Left lobe of liver (tissue), 2 donors: ENCODE data around the gene MAP3K3. TPM values are rescaled to one million over a fixed set of nuclear protein-coding genes. Genes with fewer than 3 reads are reported as not detected.
"Not testable (repeated sequence)": the region's sequence is repeated elsewhere in the genome, so short reads cannot be mapped to it uniquely, and the experiment has no call there.

Source experiments
- ATAC-seq: fragments of 200-7000 bp; cut with Tn5 transposase; one replicate; pipeline ENCODE4 v1.9.1; 2020; ENCODE audit warnings: mild to moderate bottlenecking, moderate library complexity
- DNase-seq: peaks from one replicate; pipeline ENCODE4 v3.0.0-alpha.2; 2020; ENCODE audit warnings: low spot score
- total RNA-seq: library from RNA; stranded (reverse); gene quantifications from one replicate; pipeline ENCODE4 v1.2.1, GENCODE V29; 2021
- donor health status: DM: no; HTN: no; CAD: no; lungs with moderate emphysema.
- donor health status: DM: no; HTN: yes; CAD: no.

Gene MAP3K3
- total RNA-seq, 1 donor from 2014 or later = 11.6 TPM

DNA sequence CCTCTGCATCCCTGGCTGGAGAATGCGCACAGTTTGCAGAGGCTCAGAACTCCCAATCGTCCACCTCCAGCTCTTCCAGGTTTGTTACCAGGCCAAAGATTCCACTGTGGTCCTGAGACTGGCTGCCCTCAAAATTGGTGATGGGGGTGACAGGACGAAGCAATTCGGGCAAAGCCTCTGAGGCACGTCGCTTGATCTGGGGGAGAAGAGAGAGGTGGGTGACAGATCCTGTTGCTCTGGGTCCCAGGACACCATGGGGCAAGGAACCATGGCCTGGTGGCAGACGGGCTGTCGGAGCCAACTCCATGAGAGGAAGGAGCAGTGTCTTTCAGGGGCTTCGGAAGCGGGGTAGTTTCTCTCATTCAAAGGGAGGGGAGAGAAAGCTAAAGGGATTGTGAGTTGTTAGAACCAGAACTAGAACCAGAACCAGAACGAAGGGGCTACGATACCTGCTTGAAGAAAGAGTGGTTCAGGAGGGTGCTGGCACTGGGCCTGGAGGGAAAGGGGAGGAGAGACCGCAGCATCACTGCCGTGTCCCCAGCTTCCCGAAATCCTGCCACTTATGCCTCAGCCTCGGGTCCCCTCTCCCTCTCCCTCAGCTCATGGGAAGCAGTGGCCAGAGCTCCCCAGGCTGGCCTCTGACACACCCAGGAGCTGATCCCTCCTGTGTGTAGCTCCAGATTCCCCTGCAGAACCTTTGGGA is 81.5 kb downstream of the MAP3K3 start:
- ATAC-seq (no peak), DNase-seq (no peak)

DNA sequence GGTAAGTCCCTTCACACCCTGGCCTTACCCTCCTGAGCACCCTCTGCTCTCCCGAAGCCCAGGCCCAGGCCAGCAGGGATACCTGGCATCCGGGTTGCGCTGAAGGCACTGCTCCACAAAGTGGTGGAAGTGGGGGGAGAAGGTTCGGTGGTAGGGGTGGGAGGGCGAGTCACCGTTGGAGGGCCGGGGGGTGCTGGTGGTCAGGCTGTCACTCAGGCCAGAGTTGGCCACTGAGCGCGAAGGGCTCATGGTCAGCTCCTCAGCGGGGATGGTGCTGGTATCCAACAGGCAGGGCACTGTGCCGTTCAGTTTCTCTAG is 82.0 kb downstream of the MAP3K3 start:
- DNase-seq (peak; percentile 41), ATAC-seq (no peak)

DNA sequence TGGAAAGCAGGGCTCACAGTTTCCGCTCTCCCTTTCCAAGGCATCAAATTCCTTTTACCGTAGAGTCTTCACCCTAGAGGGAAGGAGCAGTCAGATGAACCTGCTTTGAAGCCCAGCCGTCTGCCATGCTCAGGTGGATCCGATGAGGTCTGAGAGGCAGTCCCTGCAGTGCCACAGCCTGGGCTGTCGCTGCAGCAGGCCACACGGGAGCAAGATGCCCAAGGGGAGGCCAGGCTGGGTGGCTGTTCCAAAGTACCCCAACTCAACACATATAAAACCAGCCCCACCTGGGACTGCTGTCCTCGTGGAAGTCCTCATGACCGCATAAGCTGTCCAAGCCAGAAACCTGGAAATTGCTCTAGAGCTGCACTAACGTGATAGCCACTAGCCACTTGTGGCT is 82.6 kb downstream of the MAP3K3 start:
- ATAC-seq (no peak), DNase-seq (peak; percentile 43)

DNA sequence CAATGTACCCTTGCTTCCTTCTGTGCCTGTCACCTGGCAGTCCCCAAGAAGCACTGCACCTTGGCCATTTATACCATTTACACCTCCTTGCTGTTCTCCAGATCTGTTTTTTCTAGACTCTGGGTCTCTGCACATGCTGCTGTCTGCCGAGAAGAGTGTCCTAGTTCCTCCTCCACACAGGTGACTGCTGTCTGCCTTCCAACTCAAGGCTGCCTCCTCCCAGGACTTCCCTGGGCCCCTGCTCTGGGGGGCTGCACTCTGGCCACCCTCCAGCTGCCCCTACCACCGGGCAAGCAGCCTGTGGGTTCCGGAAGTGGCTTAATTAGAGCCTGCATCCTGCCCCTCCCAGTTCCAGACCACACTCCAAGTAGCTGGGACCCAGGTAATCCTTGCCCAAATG is 83.4 kb downstream of the MAP3K3 start:
- DNase-seq (no peak), ATAC-seq (no peak)

DNA sequence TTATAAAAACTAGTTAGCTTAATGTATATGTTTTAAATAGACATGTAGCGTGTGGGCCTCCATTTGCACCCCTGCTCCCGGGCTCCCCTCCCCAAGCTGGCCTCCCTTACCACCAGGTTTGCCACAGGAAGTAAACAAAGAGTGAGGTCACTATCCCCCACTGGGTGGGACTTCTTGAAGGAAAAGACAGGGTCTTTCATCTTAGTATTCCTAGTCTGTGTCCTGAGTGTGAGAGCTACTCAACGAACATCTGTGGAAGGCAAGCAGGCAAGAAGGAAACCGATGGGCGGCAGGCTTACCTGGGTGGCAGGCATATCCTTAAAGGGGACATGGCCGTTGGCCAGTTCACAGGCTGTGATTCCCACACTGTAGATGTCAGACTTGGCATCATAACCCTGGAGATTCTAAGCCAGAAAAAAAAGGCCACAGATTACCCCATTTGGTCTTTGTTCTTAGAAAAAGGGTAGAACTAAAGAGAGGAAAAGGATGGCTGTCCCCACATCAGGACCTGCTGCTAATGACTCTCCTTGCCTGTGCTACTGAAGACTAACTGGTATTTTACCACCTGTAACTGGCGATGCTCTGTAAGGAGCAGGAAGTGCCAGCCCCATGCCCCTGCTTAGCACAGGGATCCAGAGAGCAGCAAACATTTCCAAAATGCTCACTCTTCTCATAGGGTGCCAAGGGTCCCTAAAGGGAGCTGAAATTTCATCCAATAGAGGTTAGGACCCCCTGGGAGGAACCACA is 84.3 kb downstream of the MAP3K3 start:
- no peak for DNase-seq

DNA sequence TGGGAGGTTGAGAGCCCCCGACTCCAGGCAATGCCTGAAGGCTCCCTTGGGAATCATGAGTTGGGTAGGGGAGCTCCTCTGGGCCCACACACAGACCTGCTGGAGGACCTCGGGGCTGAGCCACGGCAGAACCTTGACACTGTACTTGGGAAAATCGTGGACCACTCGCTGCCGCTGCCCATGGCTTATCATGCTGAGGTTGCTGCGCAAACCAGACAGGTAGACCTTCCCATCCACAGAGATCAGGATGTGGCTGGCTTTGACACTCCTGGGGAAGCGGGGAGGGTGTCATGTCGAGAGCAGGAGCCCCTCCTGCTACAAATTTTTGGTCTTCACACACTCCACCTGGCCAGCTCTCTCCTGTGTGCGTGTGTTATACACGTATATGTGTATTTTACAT is 84.9 kb downstream of the MAP3K3 start:
- ATAC-seq = no peak
- DNase-seq = no peak

More for the DNA sequence above, 84.3 kb downstream of the MAP3K3 start:
- ATAC-seq = no peak

DNA sequence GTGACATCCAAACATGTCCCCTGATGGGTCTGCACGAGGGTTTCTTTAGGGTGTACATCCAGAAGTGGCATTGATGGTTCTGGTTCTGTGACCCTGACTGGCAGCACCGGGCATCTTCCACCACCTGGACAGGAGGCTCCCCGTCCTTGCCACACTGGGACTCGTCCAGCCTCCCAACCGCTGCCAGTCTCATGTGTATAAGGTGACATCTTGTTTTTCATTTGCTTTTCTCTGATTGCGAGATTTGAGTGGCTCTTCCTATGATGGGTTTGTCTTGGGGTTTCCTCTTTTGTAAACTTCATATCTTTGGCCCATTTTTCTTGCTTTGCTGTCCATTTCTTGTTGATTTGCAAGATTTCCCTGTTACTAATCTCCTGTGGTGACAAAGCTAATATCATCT is 86.9 kb downstream of the MAP3K3 start:
- peak; percentile 35 for DNase-seq
- ATAC-seq = no peak

DNA sequence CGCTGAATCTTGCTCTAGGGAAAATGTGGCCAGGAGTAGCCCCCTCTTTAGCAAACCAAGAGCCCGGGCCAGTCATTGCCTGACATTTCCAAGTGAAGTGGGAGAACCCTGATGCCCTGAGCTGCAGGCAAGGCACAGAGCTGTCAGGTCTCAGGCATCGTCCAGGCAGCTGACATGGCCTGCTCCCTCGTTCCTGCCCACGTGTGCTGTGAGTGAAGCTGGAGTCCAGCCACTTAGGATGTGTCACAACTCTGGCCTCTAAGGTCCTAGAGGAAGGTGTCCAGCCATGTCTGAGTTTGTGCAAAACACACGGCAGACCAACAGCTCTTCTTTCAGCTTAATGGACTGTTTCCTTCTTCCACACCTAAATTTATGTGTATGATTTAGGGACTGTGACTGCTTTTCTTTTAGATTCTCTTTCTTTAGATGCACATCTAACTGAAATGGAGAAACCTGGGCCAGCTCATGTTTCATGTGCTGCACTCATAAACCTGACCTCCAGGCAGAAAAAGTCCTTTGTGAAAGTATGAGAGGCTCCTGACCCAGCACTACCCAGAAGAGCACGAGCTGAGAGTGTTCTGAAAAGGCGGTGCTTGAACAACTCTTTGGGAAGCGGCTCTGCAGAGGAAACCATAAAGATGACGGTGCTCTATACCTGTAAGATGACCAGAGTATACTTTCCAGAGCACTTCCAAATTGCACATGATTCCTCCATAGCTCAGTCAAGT is 92.5 kb downstream of the MAP3K3 start:
- ATAC-seq (peak; percentile 69), DNase-seq (peak; percentile 38)

DNA sequence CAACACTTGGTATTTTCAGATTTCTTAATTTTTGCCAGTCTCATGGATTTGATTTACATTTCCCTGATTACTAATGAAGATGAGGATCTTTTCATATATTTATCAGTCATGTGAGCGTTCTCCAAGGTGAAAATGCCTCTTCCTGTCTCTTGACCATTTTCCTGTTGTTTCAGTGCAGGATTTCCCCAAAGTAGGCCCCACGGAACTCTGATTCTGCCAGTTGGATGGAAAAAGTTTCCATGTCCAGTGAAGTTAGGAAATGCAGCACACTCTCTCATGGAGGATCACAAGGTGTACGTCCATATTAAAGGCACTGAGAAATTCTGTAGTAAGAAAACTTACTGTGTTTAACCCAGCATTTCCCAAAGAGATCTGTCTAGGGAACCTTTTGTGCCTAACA is 94.2 kb downstream of the MAP3K3 start:
- ATAC-seq (no peak), DNase-seq (no peak)

DNA sequence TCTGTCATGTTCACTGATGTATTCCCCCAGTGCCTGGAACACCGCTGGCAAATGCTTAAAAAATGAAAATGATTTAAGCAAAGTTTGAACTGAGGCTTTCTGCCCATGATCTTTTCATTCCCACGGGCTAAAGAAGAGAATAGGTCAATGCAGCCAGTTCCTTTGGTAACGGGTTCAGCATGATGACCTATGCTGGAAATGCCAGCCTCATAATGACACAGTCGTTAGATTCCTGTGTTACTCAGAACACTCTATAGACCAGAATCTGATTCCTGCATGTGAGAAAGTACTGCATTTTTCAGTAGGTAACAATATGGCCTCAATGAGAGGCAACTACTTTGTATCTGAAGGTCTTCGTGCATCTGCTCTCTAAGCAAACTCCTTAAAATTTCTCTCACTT is 96.8 kb downstream of the MAP3K3 start:
- DNase-seq (no peak), ATAC-seq (no peak)

DNA sequence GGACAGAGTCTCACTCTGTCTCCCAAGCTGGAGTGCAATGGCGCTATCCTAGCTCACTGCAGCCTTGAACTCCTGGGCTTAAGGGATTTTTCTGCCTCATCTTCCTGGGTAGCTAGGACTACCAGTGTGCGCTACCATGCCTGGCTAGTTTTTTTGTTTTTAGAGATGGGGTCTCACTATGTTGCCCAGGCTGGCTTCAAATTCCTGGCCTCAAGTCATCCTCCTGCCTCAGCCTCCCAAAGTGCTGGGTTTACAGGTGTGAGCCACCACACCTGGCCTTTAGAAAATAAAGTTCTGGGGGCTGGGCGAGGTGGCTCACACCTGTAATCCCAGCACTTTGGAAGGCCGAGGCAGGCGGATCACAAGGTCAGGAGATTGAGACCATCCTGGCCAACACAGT is 98.0 kb downstream of the MAP3K3 start:
- not testable (repeated sequence) for DNase-seq, ATAC-seq

DNA sequence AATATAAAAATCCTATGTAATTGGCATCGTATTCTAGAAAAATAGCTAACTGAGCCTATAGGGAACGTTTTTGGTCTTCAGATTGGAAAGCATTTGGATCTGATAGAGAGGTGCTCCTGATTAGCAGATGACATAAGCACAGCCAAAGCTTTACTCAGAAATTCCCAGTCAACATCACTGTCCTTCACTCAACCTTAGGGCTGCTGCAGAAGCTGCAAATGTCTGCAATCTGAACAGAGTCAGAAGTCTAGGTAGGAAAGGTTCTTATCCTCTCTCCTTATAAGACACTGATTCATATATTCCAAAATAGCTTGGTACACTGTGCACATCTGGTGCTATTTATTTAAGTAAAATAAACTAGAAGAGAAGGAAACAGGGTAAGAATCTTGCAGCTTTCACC is 100.2 kb downstream of the MAP3K3 start:
- ATAC-seq (no peak), DNase-seq (no peak)

DNA sequence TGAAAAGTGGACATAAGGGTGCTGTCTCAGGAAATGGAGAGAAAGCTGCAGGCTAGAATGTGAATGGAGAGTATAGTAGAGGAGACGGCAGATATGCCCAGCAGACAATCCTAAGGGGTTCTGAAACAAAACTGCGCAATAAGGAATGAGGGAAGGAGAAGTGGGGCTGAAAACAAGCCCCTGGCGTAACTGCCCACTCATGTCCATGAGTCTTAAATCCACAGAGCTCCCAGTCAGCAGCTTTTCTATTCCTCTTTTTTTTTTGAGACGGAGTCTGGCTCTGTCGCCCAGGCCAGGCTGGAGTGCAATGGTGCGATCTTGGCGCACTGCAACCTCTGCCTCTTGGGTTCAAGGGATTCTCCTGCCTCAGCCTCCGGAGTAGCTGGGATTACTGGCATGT is 113.5 kb downstream of the MAP3K3 start:
- no peak for ATAC-seq
- DNase-seq = no peak

DNA sequence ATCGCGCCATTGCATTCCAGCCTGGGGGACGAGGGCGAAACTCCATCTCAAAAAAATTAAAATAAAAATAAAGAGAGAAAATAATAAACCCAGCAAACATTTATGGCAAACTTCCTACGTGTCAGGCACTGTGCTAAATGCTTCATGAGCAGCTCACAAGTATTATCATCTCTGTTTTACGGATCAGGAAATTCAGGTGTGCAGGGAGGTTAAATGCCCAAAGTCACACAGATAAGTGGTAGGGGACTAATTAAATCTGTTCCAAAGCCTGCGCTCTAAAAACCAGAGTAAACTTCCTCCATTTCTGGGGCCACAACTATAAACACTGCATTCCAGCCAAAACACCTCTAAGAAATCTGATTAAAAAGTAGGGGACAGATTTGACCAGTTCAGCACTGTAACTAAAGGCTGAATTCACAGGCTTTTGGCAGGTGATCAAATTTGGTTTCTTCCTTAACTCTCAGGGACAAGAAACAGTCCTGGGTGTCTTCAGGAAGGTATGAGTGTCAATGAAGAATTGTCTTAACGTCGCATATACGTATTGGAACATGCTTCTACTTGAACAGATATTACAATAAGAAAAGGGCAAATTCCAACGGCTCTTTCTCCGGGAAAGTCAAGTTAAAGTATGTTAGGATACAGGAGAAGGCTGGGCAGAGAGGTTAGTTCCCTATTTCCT is 118.4 kb downstream of the MAP3K3 start:
- no peak for ATAC-seq

DNA sequence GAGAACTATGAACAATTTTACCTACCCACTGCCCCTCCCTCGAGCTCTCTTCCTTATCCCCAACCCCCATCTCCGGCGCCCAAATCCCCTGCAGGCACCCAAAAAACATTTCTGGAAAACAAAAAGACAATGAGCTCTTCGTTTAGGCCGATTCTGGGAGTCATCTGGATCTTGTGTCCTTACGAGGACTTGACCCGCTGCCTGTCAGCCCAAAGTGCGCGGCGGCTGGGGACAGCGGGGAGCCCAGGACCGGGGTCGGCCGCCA is 118.9 kb downstream of the MAP3K3 start:
- DNase-seq (no peak), ATAC-seq (peak; percentile 38)

More for the DNA sequence above, 118.4 kb downstream of the MAP3K3 start:
- DNase-seq = no peak

DNA sequence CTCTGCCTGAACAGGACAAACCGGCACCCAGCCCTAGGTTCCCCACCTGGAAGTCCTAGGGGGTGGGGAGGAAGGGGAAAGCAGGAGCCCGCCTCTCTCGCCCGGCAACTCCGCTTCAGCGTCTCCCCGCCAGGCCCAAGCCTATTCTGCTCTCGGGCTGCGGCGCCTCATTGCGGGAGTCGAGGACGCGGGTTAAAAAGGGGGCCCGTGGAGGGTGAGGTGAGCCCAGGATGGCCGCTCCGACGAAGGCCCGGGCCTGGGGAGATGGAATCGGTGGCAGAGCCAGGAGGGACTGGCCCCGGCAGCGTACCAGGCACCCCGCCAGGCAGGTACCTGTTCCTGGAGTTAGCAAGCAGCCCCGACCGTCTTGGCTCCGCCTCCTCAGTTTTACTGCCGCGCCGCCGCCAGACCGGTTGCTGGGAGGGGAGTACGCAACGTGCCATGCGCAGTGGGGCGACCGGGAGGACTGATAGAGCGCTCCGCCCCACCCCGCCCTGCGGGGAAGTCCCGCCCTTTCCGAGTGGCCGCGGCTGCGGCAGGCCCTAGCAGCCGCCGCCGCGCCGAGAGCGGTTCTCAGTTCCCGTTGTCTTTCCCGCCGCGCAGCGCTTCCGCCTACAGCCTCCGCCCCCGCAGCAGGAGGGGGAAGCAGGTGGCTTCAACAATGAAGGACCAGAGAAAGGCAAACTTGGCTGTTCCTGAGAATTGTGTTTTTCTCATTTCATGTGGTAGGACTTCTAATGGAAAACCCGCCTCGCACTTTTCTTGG is 119.4 kb downstream of the MAP3K3 start, which contains the start of gene STRADA:
Gene STRADA, minus strand, starts transcription at position 392 of the 766 bp plus-strand sequence. CDS start 13,430 bp downstream, outside the sequence.
- DNase-seq = peak; percentile 100
- ATAC-seq = peak; percentile 97

Other genes starting within 250 kb of the MAP3K3 start
- gene CYB561, start 176.1 kb upstream of the MAP3K3 start, total RNA-seq = 22.4 TPM
- 1.0 TPM for gene ACE, start 145.4 kb upstream of the MAP3K3 start, total RNA-seq
- not detected for gene KCNH6, start 99.1 kb upstream of the MAP3K3 start, total RNA-seq
- gene DCAF7, start 71.9 kb upstream of the MAP3K3 start, total RNA-seq = 24.3 TPM
- 47.9 TPM for gene TACO1, start 21.5 kb upstream of the MAP3K3 start, total RNA-seq
- 5.8 TPM for gene LIMD2, start 77.7 kb downstream of the MAP3K3 start, total RNA-seq
- 13.4 TPM for gene STRADA, start 119.4 kb downstream of the MAP3K3 start, total RNA-seq
- gene CCDC47, start 151.2 kb downstream of the MAP3K3 start, total RNA-seq = 65.2 TPM
- gene DDX42, start 151.8 kb downstream of the MAP3K3 start, total RNA-seq = 33.6 TPM
- gene PSMC5, start 205.0 kb downstream of the MAP3K3 start, total RNA-seq = 67.0 TPM
- gene FTSJ3, start 205.2 kb downstream of the MAP3K3 start, total RNA-seq = 16.3 TPM
- gene SMARCD2, start 220.3 kb downstream of the MAP3K3 start, total RNA-seq = 73.9 TPM